GM23338 (cell line): ENCODE data around the gene IVD. TPM values are rescaled to one million over a fixed set of nuclear protein-coding genes. Genes with fewer than 3 reads are reported as not detected.

ENCODE experiments used
- ATAC-seq: fragments of 200-7000 bp; cut with Tn5 transposase; 3 replicates; pipeline ENCODE4 v1.9.1; 2020
- DNase-seq: peaks from one replicate; pipeline ENCODE4 v3.0.0-alpha.2; 2015; ENCODE audit warnings: low spot score
- H2AFZ ChIP-seq: fragments of 200-600 bp; sonication (generic); 2 replicates; pipeline ENCODE4 v1.8.0; 2016; ENCODE audit warnings: antibody characterized with exemption, mild to moderate bottlenecking, moderate library complexity
- H3F3A ChIP-seq: fragments of 200-600 bp; sonication (generic); replicated peaks from 2 replicates; pipeline ENCODE4 v1.8.0; 2017; ENCODE audit warnings: antibody characterized with exemption, mixed run types, low read depth
- H3K27ac ChIP-seq: fragments of 200-600 bp; sonication (generic); 2 replicates; pipeline ENCODE4 v1.6.1; 2016; ENCODE audit warnings: low read depth
- H3K27me3 ChIP-seq: fragments of 200-600 bp; sonication (generic); 2 replicates; pipeline ENCODE4 v1.8.0; 2016; ENCODE audit warnings: mild to moderate bottlenecking, mixed run types, moderate library complexity; ENCODE audit not compliant: insufficient read depth
- H3K36me3 ChIP-seq: fragments of 200-600 bp; sonication (generic); 2 replicates; pipeline ENCODE4 v1.8.0; 2016; ENCODE audit warnings: mild to moderate bottlenecking; ENCODE audit not compliant: insufficient read depth
- H3K4me1 ChIP-seq: fragments of 200-600 bp; sonication (generic); 2 replicates; pipeline ENCODE4 v1.8.0; 2016; ENCODE audit warnings: mild to moderate bottlenecking, moderate library complexity; ENCODE audit not compliant: insufficient read depth
- H3K4me2 ChIP-seq: fragments of 200-600 bp; sonication (generic); 2 replicates; pipeline ENCODE4 v1.7.1; 2017; ENCODE audit warnings: mixed run types
- H3K4me3 ChIP-seq: fragments of 200-600 bp; sonication (generic); 2 replicates; pipeline ENCODE4 v1.6.1; 2016; ENCODE audit warnings: mixed run types
- H3K79me2 ChIP-seq: fragments of 200-600 bp; sonication (generic); replicated peaks from 2 replicates; pipeline ENCODE4 v1.8.0; 2017; ENCODE audit warnings: mild to moderate bottlenecking; ENCODE audit not compliant: insufficient read depth
- H3K9me2 ChIP-seq: fragments of 200-600 bp; sonication (generic); 2 replicates; pipeline ENCODE4 v1.8.0; 2017; ENCODE audit not compliant: insufficient read depth
- H4K20me1 ChIP-seq: fragments of 200-600 bp; sonication (generic); replicated peaks from 2 replicates; pipeline ENCODE4 v1.8.0; 2017; ENCODE audit warnings: mild to moderate bottlenecking; ENCODE audit not compliant: insufficient read depth
- H3K27ac Mint-ChIP-seq: 2 replicates; pipeline ENCODE4 v1.8.0; 2020; ENCODE audit warnings: inconsistent platforms, mild to moderate bottlenecking, moderate library complexity, mixed read lengths
- H3K27me3 Mint-ChIP-seq: 3 replicates; pipeline ENCODE4 v1.8.0; 2022; ENCODE audit warnings: low read depth, mild to moderate bottlenecking, moderate library complexity, mixed read lengths, inconsistent platforms; ENCODE audit not compliant: insufficient read depth, poor library complexity
- H3K36me3 Mint-ChIP-seq: 3 replicates; pipeline ENCODE4 v1.8.0; 2021; ENCODE audit warnings: low read depth, mild to moderate bottlenecking, inconsistent platforms, moderate library complexity, mixed read lengths
- H3K4me1 Mint-ChIP-seq: 3 replicates; pipeline ENCODE4 v1.8.0; 2020; ENCODE audit warnings: mild to moderate bottlenecking, inconsistent platforms, mixed read lengths
- H3K4me3 Mint-ChIP-seq: 3 replicates; pipeline ENCODE4 v1.8.0; 2021; ENCODE audit warnings: moderate library complexity, mild to moderate bottlenecking, inconsistent platforms, mixed read lengths
- H3K9me3 Mint-ChIP-seq: 3 replicates; pipeline ENCODE4 v1.8.0; 2020; ENCODE audit warnings: moderate library complexity, mild to moderate bottlenecking, inconsistent platforms, mixed read lengths
- EZH2 ChIP-seq: fragments of 200-600 bp; sonication (generic); IDR thresholded peaks from one replicate; pipeline ENCODE4 v1.8.0; 2017; ENCODE audit warnings: antibody characterized with exemption, mild to moderate bottlenecking, low read depth; ENCODE audit not compliant: unreplicated experiment
- POLR2AphosphoS5 ChIP-seq: IDR thresholded peaks from 2 replicates; pipeline ENCODE4 v1.6.1; 2016; ENCODE audit warnings: antibody characterized with exemption, low read depth
- polyA plus RNA-seq: library from polyadenylated mRNA; unstranded; fragments of >200 nt; fragmentation: Nextera tagmentation; extraction: Ambion mirVana; gene quantifications from 2 replicates; pipeline ENCODE4 v1.2.1, GENCODE V29; 2016
- total RNA-seq: library from RNA; depleted of rRNA; stranded (reverse); fragments of >200 nt; shearing (Covaris generic); gene quantifications from 2 replicates; pipeline ENCODE4 v1.2.3, GENCODE V29; 2014; rRNA removed
- TF ChIP-seq, protein P1 (sequence below), 2 experiments: fragments of 200-600 bp in 1 of 2; sonication (generic) in 1 of 2; conservative IDR thresholded peaks; 2 replicates each; pipeline versions ENCODE4 v1.5.1 to v1.6.1; 2016 to 2017; ENCODE audit warnings: antibody characterized with exemption in 2 of 2, low read depth in 2 of 2, mild to moderate bottlenecking in 2 of 2, moderate library complexity in 1 of 2

The IVD gene
- total and polyA plus RNA-seq, 2 experiments from 2014 or later: 54.1 to 75.4 TPM

DNA sequence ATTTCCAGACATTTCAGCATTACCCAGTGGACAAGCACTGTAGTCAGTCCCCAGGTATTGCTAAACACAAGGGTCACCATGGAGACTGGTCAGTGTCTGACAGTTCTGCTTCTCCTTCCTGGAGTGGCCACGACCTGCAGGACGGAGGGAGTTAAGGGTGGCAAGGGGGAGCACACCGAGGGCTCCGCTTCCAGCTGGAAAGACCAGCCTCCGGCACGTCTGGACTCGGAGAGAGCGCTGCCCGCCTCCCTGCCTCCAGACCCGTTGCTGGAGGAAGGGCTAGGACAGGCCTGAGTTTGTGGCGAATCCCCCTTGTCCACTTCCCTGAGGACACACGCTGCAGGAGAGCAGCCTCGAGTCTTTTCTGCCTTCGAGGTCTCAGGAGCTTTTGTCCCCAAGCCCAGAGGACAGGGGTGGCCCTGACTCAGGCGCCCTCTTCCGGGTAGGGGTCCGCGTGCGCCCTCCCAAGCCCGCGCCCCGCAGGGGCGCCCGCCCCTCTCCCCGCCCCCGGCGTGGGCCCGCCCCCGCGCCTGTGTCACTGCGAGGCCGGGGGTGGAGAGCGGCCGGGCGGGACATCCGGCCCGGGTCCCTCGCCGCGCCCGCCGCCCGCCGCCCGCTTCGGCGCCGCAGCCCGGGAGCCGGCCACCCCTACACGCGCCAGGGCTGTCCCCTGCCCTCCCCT lies 65.0 kb downstream of the IVD start, which contains the start of gene CHST14:
CHST14 (plus strand) TSS at position 562 of the 682 bp plus-strand sequence. CDS start 230 bp downstream, outside the sequence.
- Histone ChIP-seq H3F3A (peaks cover 15% of the 10 kb centered on the region), H3K4me2 (peak within 1 kb of the TSS; percentile 98), H2AFZ (peak within 1 kb of the TSS; percentile 81), H3K4me3 (peak within 1 kb of the TSS; percentile 81), H4K20me1 (peaks cover 7% of the 10 kb centered on the region), H3K9me2 (no peaks in the 10 kb centered on the region), H3K79me2 (no peaks in the 10 kb centered on the region), H3K36me3 (no peaks in the 10 kb centered on the region), H3K4me1 (peaks cover 17% of the 10 kb centered on the region), H3K27ac (peak within 1 kb of the TSS; percentile 74; the same call in 1 of the 2 replicates), H3K27me3 (no peaks in the 10 kb centered on the region)
- TF ChIP-seq EZH2: no peak
- TF ChIP-seq POLR2AphosphoS5: peak; percentile 37
- TF ChIP-seq, protein P1, sequence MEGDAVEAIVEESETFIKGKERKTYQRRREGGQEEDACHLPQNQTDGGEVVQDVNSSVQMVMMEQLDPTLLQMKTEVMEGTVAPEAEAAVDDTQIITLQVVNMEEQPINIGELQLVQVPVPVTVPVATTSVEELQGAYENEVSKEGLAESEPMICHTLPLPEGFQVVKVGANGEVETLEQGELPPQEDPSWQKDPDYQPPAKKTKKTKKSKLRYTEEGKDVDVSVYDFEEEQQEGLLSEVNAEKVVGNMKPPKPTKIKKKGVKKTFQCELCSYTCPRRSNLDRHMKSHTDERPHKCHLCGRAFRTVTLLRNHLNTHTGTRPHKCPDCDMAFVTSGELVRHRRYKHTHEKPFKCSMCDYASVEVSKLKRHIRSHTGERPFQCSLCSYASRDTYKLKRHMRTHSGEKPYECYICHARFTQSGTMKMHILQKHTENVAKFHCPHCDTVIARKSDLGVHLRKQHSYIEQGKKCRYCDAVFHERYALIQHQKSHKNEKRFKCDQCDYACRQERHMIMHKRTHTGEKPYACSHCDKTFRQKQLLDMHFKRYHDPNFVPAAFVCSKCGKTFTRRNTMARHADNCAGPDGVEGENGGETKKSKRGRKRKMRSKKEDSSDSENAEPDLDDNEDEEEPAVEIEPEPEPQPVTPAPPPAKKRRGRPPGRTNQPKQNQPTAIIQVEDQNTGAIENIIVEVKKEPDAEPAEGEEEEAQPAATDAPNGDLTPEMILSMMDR (conservative IDR thresholded peaks at IDR 0.05; ENCODE audit: low read depth in 2 of 2): peak in 1 of 2 experiments; percentile 32; a peak in 2 of 4 replicates
- H3K36me3 Mint-ChIP-seq: peaks cover 21% of the 10 kb centered on the region
- DNase-seq: peak; percentile 71
- peaks cover 33% of the 10 kb centered on the region for H3K4me1 Mint-ChIP-seq
- peaks cover 22% of the 10 kb centered on the region for H3K27me3 Mint-ChIP-seq
- no peak within 1 kb of the TSS; the same call in 1 of the 2 replicates for H3K27ac Mint-ChIP-seq
- no peaks in the 10 kb centered on the region for H3K9me3 Mint-ChIP-seq
- peak within 1 kb of the TSS; percentile 84 for H3K4me3 Mint-ChIP-seq
- peak; percentile 60 for ATAC-seq

Other genes starting within 250 kb of the IVD start
- gene BUB1B, start 244.7 kb upstream of the IVD start, total RNA-seq: 113 and 160 TPM in 2 replicates
- gene BUB1B, start 244.7 kb upstream of the IVD start, polyA plus RNA-seq: 69.3 and 77.7 TPM in 2 replicates
- gene PAK6, start 166.7 kb upstream of the IVD start, total RNA-seq: 6.6 and 20.0 TPM in 2 replicates
- 2.4 and 2.9 TPM in 2 replicates for gene PAK6, start 166.7 kb upstream of the IVD start, polyA plus RNA-seq
- 0.59 and 0.74 TPM in 2 replicates for gene ANKRD63, start 122.7 kb upstream of the IVD start, total RNA-seq
- gene ANKRD63, start 122.7 kb upstream of the IVD start, polyA plus RNA-seq: not detected in 2 replicates
- gene PLCB2, start 97.9 kb upstream of the IVD start, total RNA-seq: 8.5 and 13.8 TPM in 2 replicates
- gene PLCB2, start 97.9 kb upstream of the IVD start, polyA plus RNA-seq: 7.5 and 9.5 TPM in 2 replicates
- gene INAFM2, start 82.1 kb upstream of the IVD start, total RNA-seq: 32.7 and 33.0 TPM in 2 replicates
- gene INAFM2, start 82.1 kb upstream of the IVD start, polyA plus RNA-seq: 18.1 and 20.0 TPM in 2 replicates
- 0.97 and 1.2 TPM in 2 replicates for gene CCDC9B, start 64.9 kb upstream of the IVD start, total RNA-seq
- gene CCDC9B, start 64.9 kb upstream of the IVD start, polyA plus RNA-seq: 0.18 and 0.23 TPM in 2 replicates
- gene PHGR1, start 54.8 kb upstream of the IVD start, total RNA-seq: not detected in 2 replicates
- gene PHGR1, start 54.8 kb upstream of the IVD start, polyA plus RNA-seq: not detected in 2 replicates
- 1.0 and 1.3 TPM in 2 replicates for gene DISP2, start 47.6 kb upstream of the IVD start, total RNA-seq
- 2.2 and 2.5 TPM in 2 replicates for gene DISP2, start 47.6 kb upstream of the IVD start, polyA plus RNA-seq
- gene KNSTRN, start 23.1 kb upstream of the IVD start, total RNA-seq: 67.9 and 76.4 TPM in 2 replicates
- 62.7 and 80.4 TPM in 2 replicates for gene KNSTRN, start 23.1 kb upstream of the IVD start, polyA plus RNA-seq
- gene BAHD1, start 35.2 kb downstream of the IVD start, total RNA-seq: 32.4 and 40.1 TPM in 2 replicates
- 11.2 and 11.6 TPM in 2 replicates for gene BAHD1, start 35.2 kb downstream of the IVD start, polyA plus RNA-seq
- gene CHST14, start 65.2 kb downstream of the IVD start, total RNA-seq: 15.6 and 17.9 TPM in 2 replicates
- gene CHST14, start 65.2 kb downstream of the IVD start, polyA plus RNA-seq: 8.4 and 10.0 TPM in 2 replicates
- 15.4 and 16.9 TPM in 2 replicates for gene CCDC32, start 159.2 kb downstream of the IVD start, total RNA-seq
- gene CCDC32, start 159.2 kb downstream of the IVD start, polyA plus RNA-seq: 12.2 and 13.8 TPM in 2 replicates
- 23.3 and 25.5 TPM in 2 replicates for gene RPUSD2, start 163.5 kb downstream of the IVD start, total RNA-seq
- gene RPUSD2, start 163.5 kb downstream of the IVD start, polyA plus RNA-seq: 21.2 and 22.0 TPM in 2 replicates
- gene KNL1, start 188.5 kb downstream of the IVD start, total RNA-seq: 43.2 and 46.2 TPM in 2 replicates
- 16.7 and 18.5 TPM in 2 replicates for gene KNL1, start 188.5 kb downstream of the IVD start, polyA plus RNA-seq